PFSK-1 (cell line): ENCODE measurements around the gene KRTAP5-7.

Source experiments
- POLR2AphosphoS5 ChIP-seq: IDR thresholded peaks from 2 replicates; pipeline ENCODE4 v1.6.1; 2012; ENCODE audit warnings: low read depth, mild to moderate bottlenecking, control low read depth, low read length, moderate library complexity
- REST ChIP-seq, 2 experiments: IDR thresholded peaks; 2 replicates each; pipeline versions ENCODE4 v1.6.1 to v1.8.0; 2011 to 2012; ENCODE audit warnings: low read depth in 2 of 2, low read length in 2 of 2, control low read depth in 1 of 2, inconsistent platforms in 1 of 2, mild to moderate bottlenecking in 1 of 2, moderate library complexity in 1 of 2; ENCODE audit not compliant: insufficient read depth in 1 of 2
- TAF1 ChIP-seq: IDR thresholded peaks from 2 replicates; pipeline ENCODE4 v1.6.1; 2012; ENCODE audit warnings: low read length, control low read depth, borderline replicate concordance; ENCODE audit not compliant: insufficient read depth

GRCh38 chr11:71490044-71490730, 36.9 kb upstream of the KRTAP5-7 start:
- TF ChIP-seq TAF1 (no peak), REST (IDR thresholded peaks at IDR 0.05; ENCODE audit: insufficient read depth in 1 of 2, low read depth in 2 of 2, low read length in 2 of 2) (no peak), POLR2AphosphoS5 (no peak)
